Skin of body (tissue), 2 donors: Measurements from ENCODE around the gene RGR. TPM values are rescaled to one million over a fixed set of nuclear protein-coding genes. Genes with fewer than 3 reads are reported as not detected.

Source experiments
- DNase-seq: peaks from one replicate; lab custom pipeline; 2025; lab: John Stamatoyannopoulos, UW
- total RNA-seq: library from RNA; depleted of rRNA; stranded (reverse); fragments of >200 nt; gene quantifications from one replicate; pipeline ENCODE4 v1.2.3, GENCODE V29; 2014

RGR gene, protein sequence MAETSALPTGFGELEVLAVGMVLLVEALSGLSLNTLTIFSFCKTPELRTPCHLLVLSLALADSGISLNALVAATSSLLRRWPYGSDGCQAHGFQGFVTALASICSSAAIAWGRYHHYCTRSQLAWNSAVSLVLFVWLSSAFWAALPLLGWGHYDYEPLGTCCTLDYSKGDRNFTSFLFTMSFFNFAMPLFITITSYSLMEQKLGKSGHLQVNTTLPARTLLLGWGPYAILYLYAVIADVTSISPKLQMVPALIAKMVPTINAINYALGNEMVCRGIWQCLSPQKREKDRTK
- total RNA-seq, result 1.7 TPM

DNA sequence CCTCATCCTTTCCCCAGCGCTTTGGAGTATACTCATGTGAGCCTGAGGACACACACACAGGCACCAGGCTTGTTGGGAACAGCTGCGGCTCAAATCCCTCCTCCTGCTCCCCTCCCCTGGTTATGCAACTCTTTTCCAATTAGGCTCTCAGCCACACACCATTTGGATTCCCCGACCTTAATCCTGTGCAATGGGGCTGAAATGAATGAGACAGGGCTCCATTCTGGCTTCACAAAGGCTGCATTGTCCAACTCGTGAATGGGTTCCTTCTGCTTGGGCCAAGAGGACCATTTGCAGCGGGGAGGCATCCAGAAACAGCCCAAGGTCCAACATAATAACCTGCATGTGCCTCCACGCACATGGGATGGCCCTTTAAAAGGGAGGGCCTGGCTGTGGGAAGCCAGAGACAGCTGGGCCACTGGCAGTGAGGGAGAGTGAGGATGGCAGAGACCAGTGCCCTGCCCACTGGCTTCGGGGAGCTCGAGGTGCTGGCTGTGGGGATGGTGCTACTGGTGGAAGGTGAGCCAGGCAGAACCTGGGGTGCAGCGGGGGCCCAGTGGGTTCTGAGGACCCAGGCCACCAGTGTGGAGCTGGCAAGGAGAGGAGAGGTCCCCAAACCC lies at the start of gene RGR:
TSS of gene RGR (plus strand) at position 403 of the 620 bp plus-strand sequence. CDS start at position 441, 38 bp downstream.
- DNase-seq, result peak; percentile 49

DNA sequence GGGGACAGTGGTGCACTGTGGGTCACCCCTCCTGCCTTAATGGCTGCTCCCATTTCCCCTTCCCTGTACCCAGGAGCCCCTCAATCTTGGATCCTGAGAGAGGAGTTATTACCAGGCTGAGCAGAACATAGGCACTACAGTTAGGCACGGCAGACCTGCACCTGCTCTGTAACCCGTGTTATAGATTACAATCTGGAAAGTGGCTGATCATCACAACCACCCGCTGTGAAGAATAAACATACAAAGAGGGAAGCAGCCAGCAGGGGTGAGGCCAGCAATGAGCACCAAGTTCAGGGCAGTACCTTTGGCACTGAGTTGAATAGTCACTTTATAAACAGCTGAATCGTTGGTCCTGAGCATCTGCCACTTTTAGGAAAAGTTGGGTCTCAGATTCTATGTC lies 48.8 kb upstream of the RGR start:
- no peak for DNase-seq

DNA sequence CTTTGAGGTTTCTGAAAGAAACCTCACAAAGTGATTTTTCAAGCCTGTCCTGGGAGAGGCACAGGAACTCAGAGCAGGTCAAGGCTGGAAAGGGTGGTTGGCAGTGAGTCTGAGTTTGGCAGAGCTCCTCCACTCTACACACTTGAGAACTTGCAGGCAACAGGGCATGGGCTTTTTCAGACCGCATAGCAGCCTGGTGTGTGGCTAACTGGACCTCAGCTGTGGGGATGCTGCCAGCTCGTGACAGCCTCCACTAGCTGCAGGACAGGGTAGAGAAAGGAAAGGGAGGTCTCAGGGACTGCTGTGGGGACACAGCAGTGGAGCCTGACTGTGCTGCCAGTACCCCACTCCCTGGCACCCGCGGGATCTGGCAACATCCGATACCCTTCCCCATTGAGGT lies 47.9 kb upstream of the RGR start:
- DNase-seq, result no peak

DNA sequence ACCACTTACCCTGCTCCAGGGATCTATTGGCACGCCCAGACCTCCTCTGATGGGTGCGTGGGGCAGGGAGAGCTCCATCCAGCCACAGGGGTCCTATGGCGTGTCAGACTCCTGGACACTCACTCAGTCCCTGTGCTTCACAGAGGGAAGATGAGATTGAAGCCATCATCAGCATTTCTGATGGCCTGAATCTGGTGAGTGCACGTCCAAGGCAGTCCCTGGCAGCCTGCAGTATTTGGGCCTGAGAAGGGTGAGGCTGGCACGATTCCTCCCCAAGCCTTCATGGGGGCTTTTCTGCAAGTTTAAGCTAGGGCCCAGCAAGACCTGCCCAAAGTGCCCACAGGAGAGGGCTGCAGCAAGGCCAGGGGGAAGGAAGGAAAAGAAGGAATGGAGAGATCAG lies 47.2 kb upstream of the RGR start:
- DNase-seq, result no peak

DNA sequence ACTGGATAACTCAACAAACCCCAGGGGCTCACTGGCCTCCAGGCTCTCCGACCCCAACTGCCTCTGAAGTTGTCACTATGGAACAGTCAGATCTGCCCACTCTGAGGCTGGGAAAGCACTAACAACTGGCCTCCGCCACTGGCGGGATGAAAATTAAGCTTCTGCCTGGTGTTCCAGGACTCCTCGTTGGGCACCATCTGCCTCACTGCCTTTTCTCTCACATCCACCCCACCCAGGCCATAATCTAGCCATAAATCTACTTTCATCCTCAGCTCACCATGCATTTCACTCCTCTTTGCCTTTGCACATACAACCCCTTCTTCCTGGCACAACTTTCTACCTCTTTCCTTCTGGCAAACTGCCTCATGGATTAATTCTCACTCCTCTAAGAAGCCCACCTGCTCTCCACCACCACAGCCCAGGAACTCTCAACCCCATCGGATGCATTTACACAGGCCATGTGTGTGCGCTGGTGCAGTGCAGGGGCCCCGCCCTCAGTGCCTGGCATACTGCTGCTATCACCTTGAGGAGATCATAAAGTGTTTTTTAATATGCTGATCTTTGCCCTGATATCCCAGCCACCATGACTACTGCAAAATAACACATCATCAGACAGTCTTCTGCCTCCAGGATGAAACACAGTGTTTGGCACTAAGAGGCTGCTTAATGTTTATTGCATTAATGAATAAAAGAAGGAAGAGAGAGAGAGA lies 46.5 kb upstream of the RGR start:
- no peak for DNase-seq

DNA sequence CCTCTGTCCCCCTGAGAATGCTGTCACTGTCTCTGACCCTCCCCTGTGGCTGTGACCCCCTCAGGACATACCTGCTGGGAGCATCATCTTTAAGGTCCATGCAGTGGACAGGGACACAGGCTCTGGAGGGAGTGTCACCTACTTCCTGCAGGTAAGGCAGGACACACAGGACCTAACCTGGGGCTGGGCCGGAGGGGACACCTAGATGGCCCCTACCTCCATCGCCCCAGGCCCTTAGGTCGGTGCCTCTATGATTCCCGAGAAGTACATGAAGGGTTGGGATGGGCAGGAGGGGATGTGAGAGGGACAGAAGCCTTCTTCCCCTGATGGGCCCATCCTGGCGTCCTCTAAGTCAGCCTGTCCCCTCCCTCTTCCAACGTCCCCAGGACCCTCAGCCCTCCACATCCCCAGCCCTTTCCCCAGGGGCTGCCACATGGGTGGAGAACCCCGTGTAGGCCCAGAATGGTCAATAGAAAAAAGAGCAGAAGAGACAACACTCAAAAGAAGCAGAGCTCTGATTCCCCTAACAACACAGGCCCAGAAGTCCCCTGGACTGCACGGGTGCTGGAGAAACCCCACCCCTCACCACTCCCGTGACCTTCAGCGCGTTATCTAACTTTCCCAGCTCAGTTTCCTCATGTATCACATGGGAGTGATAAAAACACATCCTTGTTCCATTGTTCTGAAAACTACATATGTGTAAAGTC lies 44.2 kb upstream of the RGR start:
- DNase-seq, result no peak

DNA sequence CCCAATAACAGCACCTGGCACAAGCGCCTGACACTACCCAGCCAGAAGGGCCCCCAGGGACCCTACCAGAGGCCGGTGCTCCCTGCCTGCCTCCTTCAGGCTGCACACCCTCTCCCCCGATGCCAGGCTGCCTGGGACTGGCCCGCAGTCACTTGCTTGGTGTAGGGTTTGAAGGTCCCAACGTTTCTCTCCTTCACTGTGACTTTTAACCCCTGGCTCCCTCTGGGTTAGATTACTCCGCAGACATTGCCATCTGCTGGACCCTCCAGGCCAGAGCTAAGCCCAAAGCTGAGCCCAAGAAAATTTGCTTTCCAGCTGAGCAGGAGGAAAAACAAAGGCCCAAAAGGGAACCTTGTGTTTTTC lies 43.6 kb upstream of the RGR start:
- no peak for DNase-seq

DNA sequence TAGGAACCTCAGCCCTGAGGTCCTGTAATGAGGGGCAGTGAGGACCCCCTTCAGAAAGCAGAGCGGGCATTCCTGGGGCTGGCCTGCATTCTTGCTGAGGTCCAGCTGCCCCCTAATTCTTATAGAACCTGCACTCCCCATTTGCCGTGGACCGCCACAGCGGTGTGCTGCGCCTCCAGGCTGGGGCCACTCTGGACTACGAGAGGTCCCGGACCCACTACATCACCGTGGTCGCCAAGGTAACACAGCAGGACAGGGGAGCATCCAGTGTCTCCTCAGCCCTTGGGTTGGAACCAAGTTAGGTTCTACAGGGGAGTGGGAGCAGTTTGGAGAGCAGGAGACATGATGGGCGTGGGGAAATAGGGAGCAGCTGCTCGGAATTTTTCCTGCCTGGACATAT lies 43.2 kb upstream of the RGR start:
- no peak for DNase-seq

DNA sequence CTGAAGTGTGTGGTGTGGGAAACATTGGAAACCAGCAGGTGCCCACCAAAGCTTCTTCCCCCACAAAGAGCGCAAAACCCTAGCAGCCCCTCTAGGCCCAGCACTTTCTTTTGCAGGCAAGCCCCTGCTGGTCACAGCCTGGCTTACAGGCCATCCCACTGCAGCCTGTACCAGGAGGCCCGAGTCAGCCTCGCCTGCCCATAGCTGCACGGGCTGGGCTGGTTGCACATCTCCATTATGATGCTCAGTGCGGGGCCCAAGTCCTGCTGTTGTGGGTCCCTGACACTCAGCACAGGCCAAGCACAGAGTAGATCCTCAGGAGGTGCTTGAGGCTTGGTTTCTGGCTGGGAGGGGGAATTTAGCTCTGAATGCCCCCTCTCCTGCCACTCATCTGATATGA lies 42.5 kb upstream of the RGR start:
- no peak for DNase-seq

DNA sequence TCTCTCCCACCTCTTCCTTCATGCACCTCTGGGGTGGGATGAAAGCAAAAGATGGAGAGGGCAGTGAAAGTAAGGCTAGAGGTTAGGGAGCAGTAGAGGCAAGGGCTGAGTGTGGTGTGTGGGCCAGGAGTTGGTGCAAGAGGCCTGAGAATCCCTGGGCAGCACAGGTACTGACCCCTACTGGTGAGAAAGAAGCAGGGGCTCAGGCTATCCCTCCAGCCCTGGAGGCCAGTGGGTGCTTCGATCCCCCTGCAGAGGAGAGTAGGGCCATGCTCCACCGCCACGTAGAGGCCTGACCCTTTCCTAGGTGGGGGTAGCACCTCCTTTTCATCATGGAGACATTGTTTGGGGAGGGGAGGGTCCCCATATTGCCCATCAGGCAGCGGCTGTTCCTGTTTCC lies 40.7 kb upstream of the RGR start:
- DNase-seq, result no peak

DNA sequence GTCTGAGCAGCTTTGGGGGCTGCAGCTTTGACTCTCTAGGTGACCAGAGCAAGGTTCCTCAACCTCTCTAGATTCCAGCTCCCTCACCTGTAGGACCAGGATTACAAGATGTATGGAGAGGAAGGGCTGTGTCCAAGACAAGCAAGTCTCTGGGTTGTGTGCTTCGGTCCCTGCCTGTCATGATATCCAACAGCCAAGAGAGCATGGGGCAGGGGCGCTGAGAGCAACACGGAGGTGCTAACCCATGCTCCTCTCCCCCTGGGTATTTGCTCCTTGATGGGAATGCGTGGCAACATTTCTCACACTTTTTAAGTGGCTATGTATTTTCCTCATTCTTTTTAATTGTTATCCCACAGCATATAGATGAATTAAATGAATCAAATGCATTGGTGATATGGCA lies 40.2 kb upstream of the RGR start:
- no peak for DNase-seq

DNA sequence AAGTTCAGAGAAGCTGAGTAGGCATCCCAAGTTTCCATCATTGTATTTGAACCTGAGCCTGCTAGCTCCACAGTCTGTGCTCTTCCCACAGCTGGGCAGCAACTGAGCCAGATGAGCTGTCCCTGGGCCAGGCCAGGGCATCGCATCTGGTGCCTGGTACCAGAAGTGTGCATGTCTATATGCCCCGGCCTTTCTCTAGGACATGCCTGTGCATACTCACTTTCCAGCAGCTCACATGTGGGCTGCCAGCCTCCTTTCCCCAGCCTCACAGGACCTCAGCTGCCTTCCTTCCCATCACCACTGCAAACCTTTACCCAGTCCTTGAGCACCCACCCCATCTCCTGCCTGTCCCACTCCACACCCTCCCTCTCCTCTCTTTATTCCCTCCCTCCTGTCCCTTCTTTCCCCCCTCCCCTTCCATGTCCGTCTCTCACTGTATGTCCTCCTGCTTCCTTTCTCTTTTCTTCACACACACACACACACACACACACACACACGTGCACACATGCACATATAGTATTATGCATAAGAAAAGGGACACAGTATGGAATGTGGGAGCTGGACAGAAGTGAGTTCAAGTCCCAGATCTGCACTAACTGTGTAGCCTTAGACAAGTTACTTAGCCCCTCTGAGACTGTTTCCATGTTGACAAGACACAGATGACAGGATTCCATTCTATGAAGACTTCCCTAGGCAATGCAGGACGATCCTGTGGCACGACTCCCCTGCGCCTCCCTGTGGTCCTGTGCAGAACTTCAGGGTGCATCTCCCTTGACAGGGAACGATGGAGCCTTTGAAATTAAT lies 39.6 kb upstream of the RGR start:
- DNase-seq, result no peak

DNA sequence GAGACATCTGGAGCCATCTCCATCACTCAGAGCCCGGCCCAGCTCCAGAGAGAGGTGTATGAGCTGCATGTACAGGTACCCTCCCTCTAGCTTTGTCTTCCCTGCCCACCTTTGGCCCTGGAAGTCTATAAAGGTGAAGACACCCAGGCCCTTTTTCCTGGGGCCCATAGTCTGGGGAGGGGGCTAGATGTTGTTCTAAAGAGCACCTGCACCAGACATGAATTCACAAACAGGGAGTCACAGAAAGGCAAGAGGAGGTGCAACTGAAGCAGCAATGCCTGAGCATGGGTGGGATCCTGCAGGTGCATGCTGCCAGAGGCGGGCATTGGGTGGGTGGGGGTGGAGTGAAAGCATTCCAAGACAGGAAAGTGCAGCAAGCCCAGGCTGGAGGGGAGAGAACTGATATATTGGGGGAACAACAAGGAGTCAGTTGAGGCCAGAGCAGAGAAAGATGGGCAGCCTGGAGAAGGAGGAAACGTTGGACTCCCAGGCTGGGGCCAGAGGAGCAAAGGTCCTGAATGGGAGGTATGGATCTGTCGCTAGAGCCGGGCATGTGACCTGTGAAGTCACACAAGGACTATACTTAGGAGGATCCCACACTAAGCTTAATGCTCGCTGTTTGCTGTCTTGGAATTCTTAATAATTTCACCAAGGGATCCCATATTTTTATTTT lies 38.9 kb upstream of the RGR start:
- no peak for DNase-seq

DNA sequence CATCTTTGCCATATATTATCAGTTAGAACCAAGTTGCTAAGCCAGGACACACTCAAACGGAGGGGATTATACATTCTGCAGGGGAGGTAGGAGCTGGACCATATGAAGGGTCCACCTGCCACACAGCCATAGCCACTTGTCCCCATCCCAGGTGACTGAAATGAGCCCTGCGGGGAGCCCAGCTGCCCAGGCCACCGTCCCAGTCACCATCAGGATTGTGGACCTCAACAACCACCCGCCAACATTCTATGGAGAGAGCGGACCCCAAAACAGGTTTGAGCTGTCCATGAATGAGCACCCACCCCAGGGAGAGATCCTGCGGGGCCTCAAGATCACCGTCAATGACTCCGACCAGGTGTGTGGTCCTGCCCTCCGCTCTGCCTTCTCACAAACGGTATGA lies 36.8 kb upstream of the RGR start:
- no peak for DNase-seq

DNA sequence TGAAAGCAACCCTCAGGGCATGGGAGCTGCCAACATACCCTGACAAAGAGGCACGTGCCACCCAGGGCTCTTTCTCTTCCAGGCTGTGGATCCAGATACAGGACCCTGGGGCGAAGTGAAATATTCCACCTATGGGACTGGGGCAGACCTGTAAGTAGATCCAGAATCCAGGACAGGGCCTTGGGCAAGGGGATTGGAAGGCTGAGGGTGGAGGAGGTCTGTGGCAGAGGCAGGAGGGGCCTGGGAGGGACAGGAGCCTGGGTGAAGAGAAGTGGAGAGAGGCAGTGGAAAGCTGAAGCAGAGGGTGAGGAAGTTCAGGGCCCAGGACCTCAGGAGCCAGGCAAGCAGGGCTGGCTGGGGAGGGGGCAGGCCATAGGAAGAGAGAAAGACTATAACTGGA lies 33.3 kb upstream of the RGR start:
- no peak for DNase-seq

DNA sequence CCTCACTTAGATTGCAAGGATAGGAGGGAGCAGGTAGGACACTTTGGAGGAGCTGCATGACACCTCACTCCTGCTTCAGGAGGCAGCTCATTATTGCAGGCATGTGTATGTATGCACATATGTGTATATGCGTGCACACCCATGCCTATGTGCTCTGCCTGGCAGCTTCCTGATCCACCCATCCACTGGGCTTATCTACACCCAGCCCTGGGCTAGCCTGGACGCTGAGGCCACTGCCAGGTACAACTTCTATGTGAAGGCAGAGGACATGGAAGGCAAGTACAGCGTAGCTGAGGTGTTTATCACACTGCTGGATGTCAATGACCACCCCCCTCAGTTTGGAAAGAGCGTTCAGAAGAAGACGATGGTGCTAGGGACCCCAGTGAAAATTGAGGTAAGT lies 32.8 kb upstream of the RGR start:
- DNase-seq, result no peak

DNA sequence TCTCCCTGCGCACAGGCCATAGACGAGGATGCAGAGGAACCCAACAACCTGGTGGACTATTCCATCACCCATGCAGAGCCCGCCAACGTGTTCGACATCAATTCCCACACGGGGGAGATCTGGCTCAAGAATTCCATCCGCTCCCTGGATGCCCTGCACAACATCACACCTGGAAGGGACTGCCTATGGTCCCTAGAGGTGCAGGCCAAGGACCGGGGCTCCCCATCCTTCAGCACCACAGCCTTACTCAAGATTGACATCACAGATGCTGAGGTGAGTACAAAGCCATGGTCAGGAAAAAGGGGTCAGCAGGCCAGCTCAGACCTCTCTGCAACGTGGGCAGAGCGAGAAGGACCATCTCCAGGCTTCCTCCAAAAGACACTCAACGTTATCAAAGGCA lies 31.8 kb upstream of the RGR start:
- DNase-seq, result no peak

DNA sequence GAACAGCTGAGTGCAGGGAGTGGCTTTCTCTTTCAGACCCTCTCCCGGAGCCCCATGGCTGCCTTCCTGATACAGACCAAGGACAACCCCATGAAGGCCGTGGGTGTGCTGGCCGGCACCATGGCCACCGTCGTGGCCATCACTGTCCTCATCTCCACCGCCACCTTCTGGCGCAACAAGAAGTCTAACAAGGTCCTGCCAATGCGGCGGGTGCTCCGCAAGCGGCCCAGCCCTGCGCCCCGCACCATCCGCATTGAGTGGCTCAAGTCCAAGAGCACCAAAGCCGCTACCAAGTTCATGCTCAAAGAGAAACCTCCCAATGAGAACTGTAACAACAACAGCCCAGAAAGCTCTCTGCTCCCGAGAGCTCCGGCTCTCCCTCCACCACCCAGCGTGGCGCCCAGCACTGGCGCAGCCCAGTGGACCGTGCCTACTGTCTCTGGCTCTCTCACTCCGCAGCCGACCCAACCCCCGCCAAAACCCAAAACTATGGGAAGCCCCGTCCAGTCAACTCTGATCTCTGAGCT lies 30.7 kb upstream of the RGR start:
- no peak for DNase-seq

DNA sequence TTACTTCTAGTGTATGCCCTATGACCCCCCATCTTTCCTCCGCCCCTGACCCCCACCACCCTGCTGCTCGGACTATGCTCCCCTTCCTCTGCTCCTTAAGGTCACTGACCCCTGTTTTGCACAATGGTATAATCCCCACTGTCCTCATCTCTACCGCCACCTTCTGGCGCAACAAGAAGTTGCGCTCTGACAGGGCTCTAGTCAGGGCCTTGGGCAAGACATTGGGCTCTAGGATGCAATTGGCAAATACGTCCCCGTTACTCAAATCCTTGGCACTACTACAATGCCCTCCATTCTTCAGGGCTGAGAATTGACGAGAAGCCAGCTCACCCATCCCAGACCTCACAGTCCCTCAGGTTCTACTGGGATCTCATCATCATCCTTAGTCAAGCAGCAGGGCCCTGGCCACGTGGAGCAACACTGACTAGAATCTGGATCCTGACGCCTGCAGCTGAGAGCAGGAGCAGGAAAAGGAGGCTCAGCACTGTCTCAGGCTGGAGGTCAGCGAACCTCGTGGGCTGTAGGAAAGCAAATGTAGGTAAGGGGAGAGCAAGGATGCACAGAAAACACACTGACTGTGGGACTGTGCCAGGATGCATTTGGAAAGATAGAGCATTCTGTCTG lies 30.1 kb upstream of the RGR start:
- DNase-seq, result no peak

DNA sequence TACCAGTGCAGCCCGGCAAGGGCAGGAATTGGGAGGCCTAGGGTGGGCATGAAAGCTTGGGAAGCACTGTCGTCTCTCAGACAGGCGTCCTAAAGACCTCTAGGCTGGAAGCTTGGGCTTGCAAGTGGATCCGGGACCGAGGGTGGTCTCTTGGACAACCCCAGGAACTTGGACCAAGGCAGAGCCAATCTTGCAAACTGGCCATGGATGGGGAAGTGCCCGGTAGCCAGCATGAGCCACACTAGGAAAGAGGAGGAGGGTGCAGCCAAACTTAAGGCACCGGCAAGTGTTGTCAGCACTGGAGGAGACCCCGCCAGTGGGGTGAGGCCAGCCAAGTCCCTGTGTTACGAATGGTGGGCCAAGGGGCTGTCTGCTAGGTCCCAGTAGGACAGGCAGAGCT lies 28.0 kb upstream of the RGR start:
- DNase-seq, result no peak
